HEK293 (cell line): ENCODE measurements around the gene CR1.

ENCODE experiments used
- MEIS1 ChIP-seq: sonication (generic); formaldehyde crosslinking; IDR thresholded peaks from 2 replicates; pipeline ENCODE4 v1.8.1; 2022; ENCODE audit warnings: missing genetic modification reagents, mild to moderate bottlenecking, borderline replicate concordance
- ZFP41 ChIP-seq: fragments of 450-650 bp; formaldehyde crosslinking; IDR thresholded peaks from 2 replicates; pipeline ENCODE4 v1.5.1; 2016; ENCODE audit warnings: missing biosample characterization, missing genetic modification characterization, borderline replicate concordance
- ZNF112 ChIP-seq: fragments of 450-650 bp; formaldehyde crosslinking; IDR thresholded peaks from 2 replicates; pipeline ENCODE4 v1.5.0; 2017; ENCODE audit warnings: missing biosample characterization, missing genetic modification characterization
- ZNF114 ChIP-seq: fragments of 450-650 bp; formaldehyde crosslinking; IDR thresholded peaks from 2 replicates; pipeline ENCODE4 v1.5.0; 2017; ENCODE audit warnings: missing biosample characterization, missing genetic modification characterization
- ZNF776 ChIP-seq: fragments of 450-650 bp; formaldehyde crosslinking; IDR thresholded peaks from 2 replicates; pipeline ENCODE4 v1.5.0; 2017; ENCODE audit warnings: missing biosample characterization, missing genetic modification characterization, borderline replicate concordance
- ZNF830 ChIP-seq: fragments of 450-650 bp; IDR thresholded peaks from 2 replicates; pipeline ENCODE4 v1.5.0; 2018; ENCODE audit warnings: missing biosample characterization, missing genetic modification characterization, low read depth, mild to moderate bottlenecking, moderate library complexity
- ZNF837 ChIP-seq: fragments of 450-650 bp; formaldehyde crosslinking; IDR thresholded peaks from 2 replicates; pipeline ENCODE4 v1.5.1; 2016; ENCODE audit warnings: missing biosample characterization, missing genetic modification characterization
- TF ChIP-seq, protein P1 (sequence below): fragments of 450-650 bp; formaldehyde crosslinking; IDR thresholded peaks from 2 replicates; pipeline ENCODE4 v1.5.1; 2016; ENCODE audit warnings: missing biosample characterization, missing genetic modification characterization, low read depth
- TF ChIP-seq, protein P2 (sequence below): fragments of 450-650 bp; formaldehyde crosslinking; IDR thresholded peaks from 2 replicates; pipeline ENCODE4 v1.5.1; 2017; ENCODE audit warnings: missing biosample characterization, missing genetic modification characterization
- TF ChIP-seq, protein P3 (sequence below): fragments of 450-650 bp; formaldehyde crosslinking; IDR thresholded peaks from 2 replicates; pipeline ENCODE4 v1.5.1; 2016; ENCODE audit warnings: missing biosample characterization, missing genetic modification characterization
- TF ChIP-seq, protein P4 (sequence below): fragments of 450-650 bp; formaldehyde crosslinking; IDR thresholded peaks from 2 replicates; pipeline ENCODE4 v1.5.1; 2016; ENCODE audit warnings: missing biosample characterization, missing genetic modification characterization

DNA sequence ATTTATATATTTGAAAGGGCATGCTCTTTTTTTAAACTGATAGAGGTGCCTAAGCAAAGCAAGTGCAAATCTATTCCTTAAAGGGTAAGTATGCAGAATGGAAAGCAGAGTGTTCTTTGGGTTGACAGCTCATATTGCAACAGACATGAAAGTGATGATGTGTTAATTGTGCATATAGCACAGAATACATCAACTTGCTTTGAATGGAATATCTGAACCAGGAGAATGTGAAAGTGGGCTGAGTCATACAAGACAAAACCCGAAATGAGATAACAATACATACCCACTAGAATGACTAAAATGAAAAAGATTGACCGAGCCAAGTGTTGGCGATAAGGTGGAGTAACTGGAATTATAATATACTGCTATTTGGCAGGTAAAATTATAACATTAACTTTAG lies 4.3 kb downstream of the CR1 start:
- TF ChIP-seq, protein P1, sequence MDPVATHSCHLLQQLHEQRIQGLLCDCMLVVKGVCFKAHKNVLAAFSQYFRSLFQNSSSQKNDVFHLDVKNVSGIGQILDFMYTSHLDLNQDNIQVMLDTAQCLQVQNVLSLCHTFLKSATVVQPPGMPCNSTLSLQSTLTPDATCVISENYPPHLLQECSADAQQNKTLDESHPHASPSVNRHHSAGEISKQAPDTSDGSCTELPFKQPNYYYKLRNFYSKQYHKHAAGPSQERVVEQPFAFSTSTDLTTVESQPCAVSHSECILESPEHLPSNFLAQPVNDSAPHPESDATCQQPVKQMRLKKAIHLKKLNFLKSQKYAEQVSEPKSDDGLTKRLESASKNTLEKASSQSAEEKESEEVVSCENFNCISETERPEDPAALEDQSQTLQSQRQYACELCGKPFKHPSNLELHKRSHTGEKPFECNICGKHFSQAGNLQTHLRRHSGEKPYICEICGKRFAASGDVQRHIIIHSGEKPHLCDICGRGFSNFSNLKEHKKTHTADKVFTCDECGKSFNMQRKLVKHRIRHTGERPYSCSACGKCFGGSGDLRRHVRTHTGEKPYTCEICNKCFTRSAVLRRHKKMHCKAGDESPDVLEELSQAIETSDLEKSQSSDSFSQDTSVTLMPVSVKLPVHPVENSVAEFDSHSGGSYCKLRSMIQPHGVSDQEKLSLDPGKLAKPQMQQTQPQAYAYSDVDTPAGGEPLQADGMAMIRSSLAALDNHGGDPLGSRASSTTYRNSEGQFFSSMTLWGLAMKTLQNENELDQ (tag by site-specific recombination) = no peak
- TF ChIP-seq MEIS1 (CRISPR knock-in tag) (no peak), ZNF776 (no peak), ZNF114 (tag by site-specific recombination) (no peak), ZNF830 (no peak), ZFP41 (tag by site-specific recombination) (no peak), ZNF837 (tag by site-specific recombination) (no peak), ZNF112 (tag by site-specific recombination) (no peak)
- TF ChIP-seq, protein P2, sequence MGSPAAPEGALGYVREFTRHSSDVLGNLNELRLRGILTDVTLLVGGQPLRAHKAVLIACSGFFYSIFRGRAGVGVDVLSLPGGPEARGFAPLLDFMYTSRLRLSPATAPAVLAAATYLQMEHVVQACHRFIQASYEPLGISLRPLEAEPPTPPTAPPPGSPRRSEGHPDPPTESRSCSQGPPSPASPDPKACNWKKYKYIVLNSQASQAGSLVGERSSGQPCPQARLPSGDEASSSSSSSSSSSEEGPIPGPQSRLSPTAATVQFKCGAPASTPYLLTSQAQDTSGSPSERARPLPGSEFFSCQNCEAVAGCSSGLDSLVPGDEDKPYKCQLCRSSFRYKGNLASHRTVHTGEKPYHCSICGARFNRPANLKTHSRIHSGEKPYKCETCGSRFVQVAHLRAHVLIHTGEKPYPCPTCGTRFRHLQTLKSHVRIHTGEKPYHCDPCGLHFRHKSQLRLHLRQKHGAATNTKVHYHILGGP = no peak
- TF ChIP-seq, protein P3, sequence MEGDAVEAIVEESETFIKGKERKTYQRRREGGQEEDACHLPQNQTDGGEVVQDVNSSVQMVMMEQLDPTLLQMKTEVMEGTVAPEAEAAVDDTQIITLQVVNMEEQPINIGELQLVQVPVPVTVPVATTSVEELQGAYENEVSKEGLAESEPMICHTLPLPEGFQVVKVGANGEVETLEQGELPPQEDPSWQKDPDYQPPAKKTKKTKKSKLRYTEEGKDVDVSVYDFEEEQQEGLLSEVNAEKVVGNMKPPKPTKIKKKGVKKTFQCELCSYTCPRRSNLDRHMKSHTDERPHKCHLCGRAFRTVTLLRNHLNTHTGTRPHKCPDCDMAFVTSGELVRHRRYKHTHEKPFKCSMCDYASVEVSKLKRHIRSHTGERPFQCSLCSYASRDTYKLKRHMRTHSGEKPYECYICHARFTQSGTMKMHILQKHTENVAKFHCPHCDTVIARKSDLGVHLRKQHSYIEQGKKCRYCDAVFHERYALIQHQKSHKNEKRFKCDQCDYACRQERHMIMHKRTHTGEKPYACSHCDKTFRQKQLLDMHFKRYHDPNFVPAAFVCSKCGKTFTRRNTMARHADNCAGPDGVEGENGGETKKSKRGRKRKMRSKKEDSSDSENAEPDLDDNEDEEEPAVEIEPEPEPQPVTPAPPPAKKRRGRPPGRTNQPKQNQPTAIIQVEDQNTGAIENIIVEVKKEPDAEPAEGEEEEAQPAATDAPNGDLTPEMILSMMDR (tag by site-specific recombination) = no peak
- TF ChIP-seq, protein P4, sequence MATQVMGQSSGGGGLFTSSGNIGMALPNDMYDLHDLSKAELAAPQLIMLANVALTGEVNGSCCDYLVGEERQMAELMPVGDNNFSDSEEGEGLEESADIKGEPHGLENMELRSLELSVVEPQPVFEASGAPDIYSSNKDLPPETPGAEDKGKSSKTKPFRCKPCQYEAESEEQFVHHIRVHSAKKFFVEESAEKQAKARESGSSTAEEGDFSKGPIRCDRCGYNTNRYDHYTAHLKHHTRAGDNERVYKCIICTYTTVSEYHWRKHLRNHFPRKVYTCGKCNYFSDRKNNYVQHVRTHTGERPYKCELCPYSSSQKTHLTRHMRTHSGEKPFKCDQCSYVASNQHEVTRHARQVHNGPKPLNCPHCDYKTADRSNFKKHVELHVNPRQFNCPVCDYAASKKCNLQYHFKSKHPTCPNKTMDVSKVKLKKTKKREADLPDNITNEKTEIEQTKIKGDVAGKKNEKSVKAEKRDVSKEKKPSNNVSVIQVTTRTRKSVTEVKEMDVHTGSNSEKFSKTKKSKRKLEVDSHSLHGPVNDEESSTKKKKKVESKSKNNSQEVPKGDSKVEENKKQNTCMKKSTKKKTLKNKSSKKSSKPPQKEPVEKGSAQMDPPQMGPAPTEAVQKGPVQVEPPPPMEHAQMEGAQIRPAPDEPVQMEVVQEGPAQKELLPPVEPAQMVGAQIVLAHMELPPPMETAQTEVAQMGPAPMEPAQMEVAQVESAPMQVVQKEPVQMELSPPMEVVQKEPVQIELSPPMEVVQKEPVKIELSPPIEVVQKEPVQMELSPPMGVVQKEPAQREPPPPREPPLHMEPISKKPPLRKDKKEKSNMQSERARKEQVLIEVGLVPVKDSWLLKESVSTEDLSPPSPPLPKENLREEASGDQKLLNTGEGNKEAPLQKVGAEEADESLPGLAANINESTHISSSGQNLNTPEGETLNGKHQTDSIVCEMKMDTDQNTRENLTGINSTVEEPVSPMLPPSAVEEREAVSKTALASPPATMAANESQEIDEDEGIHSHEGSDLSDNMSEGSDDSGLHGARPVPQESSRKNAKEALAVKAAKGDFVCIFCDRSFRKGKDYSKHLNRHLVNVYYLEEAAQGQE = no peak
